Measurements from ENCODE around the gene ANKRD44.
"Not testable (repeated sequence)": the region's sequence is repeated elsewhere in the genome, so short reads cannot be mapped to it uniquely, and the experiment has no call there.

ANKRD44 gene

DNA sequence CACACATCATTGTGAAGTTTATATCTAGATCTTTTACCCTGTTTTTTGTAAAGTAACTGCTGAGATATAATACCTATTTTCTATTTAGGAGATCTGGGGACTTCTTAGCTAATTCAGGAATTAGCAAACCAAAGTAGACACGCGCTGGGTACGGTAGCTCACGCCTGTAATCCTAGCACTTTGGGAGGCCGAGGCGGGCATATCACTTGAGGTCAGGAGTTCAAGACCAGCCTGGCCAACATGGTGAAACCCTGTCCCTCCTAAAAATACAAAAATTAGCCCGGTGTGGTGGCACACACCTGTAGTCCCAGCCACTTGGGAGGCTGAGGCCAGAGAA is 23.0 kb downstream of the ANKRD44 start:
- DNase-seq (ENCODE audit: low read depth in 2 of 2): not testable (repeated sequence)

DNA sequence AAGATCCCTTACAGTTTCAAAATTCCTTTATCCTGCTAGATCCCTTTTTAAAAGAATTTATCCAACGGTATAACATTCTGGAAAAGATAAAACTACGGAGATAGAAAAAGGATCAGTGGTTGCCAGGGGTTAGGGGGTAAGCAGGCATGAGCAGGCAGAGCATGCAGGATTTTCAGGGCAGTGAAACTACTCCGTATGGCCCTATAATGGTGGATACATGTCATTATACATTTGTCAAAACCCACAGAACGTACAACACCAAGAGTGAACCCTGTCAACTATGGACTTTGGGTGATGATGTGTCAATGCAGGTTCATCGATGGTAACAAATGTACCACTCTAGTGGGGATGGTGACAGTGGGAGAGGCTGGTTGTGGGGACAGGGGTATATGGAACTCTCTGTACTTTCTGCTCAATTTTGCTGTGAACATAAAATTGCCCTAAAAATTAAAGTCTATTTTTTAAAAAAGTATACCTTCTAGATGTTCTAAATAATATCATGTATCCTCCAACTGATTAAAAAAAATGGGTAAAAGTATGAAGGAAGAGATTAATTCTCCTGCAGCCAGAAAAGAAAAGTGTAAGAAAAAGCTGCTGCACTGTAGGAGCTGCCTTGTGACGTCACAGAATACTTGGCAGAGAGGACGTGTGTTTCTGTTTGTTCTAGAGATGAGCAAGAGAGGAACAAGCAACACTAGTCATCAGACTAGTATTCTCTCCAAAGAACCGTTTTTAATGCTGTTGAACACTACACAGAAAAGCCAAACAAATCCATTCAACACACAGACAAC is 23.6 kb downstream of the ANKRD44 start:
- no peak for DNase-seq (ENCODE audit: low read depth in 2 of 2)

DNA sequence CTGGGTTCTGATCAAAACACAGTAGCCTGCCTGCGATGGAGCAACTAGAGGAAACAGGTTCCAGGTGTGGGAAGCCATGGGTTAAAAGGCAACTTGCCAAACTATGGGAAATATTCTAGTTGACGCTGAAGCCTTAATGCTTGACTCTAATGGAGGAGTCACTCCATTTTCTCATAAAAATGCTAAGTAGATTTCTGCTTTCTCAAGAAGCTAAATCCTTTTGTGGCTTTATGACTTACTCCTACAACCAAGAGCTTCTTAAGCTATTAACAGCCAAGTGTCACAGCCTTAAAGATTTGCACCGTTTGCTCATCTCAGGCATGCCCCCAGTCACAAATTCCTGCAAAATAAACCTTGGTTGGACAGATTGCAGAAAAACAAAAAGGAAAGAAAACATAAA is 25.2 kb downstream of the ANKRD44 start:
- no peak for DNase-seq (ENCODE audit: low read depth in 2 of 2)

DNA sequence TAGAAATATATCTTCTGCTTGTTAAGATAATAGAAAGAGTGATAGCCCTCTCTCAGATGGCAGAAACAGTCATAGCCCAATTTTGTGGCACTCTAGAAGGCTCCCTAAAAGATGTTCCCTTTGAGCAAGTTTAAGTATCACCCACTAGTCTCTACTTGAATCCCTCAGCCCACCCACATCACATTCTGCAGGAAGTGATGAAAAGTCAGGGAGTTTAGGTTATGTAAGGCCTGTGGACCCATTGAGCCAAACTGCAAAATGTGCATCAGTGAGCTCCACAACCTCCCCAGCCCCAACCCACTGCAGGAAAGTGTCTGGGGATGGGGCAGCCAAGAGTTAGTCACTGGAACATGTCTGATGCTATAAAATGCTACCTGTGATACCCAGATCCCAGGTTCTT is 25.6 kb downstream of the ANKRD44 start:
- DNase-seq (ENCODE audit: low read depth in 2 of 2): no peak

DNA sequence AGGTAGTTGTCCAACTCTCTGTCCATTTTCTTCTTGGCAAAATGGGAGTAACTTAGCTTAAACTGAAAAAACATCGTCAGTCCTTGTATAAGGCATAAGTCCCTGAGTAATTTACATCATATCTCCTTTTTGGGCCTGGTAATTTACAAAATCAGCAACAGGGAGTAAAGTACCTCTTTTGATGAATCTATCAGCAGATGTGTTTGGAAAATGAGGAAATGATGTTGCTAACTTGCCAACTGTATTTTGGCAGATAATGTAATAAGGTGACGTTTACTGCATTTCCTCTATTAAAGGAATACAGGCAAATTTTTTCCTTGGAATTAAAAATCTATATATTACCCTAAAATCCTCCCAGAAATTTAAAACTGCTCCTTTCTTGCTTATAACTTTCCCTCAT is 29.2 kb downstream of the ANKRD44 start:
- DNase-seq (ENCODE audit: low read depth in 2 of 2): no peak

DNA sequence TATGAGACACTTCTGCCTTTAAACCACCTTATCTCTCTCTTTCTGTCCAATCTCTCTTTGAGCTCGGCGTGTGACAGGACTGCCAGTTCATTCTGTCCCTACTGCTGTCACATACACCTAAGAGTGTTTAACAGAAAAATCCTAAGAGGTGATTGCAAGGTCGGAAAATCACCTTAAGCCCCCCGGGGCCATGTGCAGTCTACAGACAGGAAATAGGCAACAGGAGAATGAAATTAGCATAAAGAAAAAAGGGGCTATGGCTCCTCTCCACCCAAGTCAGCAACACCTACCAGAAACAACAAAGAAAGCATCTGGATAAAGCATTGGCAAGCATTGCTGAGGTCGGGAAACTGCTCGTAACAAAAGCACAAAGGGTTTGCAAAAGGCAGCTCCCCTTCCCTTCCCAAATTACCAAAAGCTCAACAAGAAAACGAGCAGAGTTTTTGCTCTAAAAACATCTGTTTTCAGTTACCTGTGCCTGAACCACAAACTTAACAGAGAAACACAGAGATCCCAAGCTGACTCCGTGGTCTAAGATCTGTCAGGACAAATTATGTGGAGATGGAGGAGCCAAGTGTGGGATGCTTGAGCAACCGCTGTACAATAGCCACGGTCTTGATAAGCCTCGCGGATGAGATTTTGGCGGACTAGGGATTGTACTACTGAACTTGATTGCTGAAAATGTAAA is 30.4 kb downstream of the ANKRD44 start:
- DNase-seq (ENCODE audit: low read depth in 2 of 2): no peak

DNA sequence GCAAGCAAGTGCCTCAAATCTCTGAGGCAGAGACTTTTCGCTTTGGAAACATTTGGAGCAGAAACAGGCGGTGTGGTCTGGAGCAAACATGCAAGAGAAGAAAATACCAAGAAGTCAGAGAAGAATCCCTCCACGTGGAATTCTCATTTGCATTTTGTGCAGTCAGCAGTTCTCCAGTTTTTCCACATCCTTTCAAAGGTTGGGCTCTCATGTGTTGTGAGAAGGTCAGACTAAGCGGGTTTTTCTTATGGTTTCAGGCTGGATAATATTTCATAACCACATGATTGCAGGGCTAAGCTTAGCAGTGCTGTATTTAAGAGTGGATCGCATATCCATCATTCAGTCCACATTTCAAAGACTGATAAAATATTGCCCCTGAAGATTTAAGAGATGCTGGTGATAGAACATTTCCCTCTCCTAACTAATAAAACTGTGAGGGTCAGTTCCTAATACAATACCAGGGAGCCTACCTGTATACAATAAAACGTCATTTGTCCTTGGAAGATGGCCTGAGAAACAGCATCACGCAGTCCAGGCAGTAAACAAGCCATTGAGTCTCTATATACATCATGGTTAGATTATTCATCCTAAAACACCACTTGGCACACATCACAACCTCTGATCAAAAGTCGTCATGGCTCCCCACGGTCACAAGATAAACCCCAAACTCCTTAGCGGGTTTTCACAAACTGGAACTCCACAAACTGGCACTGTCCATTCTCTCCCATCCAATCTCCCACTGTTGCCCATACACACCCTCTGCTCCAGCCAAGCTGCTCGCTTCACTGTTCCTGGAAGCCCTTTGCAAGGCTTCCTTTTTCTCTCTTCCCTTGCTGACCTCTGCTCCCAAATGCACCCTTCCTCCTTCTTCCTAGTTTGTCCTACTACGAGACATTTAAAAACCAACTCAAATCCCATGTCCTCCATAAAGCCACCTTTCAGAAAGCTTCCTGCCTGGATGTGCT is 31.5 kb downstream of the ANKRD44 start:
- no peak for DNase-seq (ENCODE audit: low read depth in 2 of 2)

DNA sequence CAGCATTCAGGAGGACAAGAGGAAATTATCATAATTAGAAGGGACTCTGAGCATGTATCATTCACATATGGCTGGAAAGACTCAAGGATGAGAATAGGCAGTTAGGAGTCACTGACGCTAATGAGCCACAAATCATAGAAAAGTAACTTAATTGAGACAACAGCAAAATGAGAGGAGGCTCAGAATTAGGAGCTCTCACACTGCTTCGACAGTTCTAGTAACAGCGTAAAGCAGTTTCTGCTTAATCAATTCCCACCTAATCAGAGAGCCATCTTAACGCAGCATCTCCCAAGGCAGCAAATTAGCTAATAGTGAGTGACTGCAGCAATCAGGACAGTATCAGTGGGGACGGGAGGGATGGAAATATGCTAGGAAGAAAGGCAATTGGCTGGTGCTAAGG is 32.8 kb downstream of the ANKRD44 start:
- no peak for DNase-seq (ENCODE audit: low read depth in 2 of 2)

DNA sequence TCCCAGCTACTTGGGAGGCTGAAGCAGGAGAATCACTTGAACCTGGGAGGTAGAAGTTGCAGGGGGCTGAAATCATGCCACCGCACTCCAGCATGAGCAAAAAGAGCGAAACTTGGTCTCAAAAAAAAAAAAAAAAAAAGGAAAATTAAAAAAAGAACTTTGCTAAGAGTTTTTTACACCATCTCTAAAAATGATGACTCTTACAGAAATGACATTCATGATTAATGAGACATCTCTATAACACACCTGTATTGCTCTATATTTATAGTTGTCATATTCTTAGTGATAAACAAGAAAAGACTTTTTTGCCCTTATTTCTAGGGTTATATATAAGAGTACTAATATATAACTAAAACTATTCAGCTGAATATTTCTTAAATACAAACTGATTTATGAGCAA is 34.4 kb downstream of the ANKRD44 start:
- DNase-seq (ENCODE audit: low read depth in 2 of 2): no peak

DNA sequence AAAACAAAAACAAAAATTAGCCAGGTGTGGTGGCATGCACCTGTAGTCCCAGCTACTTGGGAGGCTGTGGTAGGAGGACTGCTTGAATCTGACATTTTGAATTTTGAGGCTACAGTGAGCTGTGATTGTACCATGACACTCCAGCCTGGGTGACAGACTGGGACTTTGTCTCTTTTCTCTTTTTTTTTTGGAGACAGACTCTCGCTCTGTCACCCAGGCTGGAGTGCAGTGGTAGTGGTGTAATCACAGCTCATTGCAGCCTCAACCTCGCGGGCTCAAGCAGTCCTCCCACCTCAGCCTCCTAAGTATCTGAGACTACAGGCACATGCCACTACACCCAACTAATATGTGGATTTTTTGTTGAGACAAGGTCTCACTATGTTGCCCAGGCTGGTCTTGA is 35.6 kb downstream of the ANKRD44 start:
- DNase-seq (ENCODE audit: low read depth in 2 of 2): no peak

DNA sequence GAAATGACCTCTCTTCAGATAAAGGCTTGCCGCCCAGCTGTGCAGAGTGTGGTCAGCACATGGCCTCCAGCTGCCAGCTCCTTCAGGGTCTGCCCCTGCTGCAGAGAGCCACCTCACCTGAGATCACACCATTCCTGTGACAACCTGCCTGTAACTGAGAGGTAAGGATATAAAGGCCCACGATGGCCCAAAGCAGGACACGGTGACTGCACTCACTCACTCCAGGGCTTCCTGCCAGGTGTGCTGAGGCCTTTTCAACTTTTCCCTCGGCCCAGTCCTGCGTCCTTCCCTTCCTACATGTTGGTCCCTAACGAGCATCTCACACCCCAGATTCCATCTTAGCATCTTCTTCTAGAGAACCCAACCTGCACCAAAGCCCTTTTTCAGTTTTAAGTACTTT is 36.2 kb downstream of the ANKRD44 start:
- no peak for DNase-seq (ENCODE audit: low read depth in 2 of 2)

DNA sequence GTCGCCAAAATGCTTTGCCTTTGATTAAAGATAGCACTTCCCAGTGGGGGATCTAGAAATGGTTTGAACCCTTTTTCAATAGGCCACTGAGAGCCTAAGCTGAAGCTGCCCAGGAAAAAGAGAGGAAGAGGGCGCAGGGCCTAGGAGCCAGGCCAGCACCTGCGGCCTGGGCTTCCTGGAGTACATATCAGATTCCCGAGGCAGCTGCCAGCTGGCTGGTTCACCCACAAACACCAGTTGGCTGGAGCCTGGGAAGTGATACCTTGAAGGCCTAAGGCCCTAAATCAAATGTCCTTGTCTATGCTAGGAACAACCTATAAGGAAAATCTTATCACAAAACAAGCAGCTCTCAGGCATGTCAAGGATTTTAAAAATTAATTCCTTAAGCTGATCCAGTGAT is 37.1 kb downstream of the ANKRD44 start:
- DNase-seq (ENCODE audit: low read depth in 2 of 2): no peak

DNA sequence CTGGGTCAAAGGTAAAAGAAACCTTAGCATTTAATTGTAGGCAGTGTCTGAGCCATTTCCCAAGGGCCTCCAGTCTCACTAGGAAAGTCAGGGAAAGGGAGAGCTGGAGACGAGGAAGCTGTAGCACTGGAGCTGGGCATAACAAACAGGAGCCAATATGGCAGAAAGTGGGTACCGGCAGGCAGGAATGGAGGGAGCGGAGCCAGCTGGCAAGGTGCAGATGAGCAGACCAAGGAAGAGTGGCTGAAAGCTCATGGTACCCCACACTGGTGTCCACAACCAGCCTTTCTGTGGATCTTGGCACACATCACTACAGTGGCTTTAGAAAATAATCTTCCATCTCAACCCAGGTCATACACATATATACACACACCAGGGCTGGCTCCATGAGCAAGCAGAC is 40.0 kb downstream of the ANKRD44 start:
- no peak for DNase-seq (ENCODE audit: low read depth in 2 of 2)

DNA sequence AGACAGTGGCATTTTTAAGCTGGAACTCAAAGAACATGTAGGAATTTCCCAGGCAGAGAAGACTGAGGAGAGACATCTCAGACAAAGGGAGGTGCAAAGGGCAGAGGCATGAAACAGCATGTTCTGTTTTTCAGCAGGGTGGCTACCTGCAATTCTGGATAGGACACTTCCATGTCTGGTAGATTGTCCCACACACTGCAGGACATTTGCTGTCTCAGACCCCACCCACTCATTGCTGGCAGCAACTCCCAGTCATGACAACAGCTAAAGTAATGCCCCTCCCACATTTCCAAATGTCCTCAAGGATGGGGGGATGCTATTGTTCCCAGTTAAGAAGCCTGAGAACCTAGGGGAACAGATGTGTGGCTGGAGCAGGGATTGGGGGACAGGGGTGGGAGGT is 40.8 kb downstream of the ANKRD44 start:
- DNase-seq (ENCODE audit: low read depth in 2 of 2): no peak

DNA sequence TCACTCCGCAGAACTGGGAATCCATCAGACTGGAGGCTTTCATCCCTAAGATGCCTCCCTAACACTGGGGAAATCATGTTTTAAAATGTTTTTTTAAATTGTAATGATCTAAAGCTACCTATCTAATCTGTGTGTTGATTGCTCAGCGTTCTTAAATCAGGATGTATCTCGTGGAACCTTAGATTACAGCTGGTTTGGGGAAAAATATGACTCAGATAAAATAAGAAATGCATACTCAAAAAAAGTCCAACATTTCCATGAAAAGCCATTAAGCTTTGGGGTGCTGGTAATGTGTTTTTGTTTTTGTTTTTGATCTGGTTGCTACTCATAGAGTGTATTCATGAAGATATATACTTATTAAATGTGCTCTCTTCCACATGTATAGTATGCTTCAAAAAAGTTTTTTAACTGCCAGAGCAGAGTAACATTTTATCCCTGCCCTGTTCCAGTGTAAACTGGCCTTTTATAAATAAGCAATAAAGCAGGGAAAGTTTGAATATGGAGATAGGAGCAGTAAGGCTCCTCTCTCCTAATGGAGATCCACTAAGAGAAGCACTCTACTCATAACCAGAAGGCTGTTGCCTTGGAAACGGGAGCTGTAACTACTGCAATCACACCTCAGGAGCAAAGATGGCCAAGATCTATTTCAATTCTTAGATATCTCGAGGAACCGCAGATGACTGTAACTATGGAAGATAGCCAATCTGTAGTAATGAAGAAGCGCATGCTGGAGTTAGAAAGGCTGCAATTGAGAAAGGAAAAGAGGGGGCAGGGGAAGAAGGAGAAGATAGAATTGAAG is 41.6 kb downstream of the ANKRD44 start:
- DNase-seq (ENCODE audit: low read depth in 2 of 2): no peak

DNA sequence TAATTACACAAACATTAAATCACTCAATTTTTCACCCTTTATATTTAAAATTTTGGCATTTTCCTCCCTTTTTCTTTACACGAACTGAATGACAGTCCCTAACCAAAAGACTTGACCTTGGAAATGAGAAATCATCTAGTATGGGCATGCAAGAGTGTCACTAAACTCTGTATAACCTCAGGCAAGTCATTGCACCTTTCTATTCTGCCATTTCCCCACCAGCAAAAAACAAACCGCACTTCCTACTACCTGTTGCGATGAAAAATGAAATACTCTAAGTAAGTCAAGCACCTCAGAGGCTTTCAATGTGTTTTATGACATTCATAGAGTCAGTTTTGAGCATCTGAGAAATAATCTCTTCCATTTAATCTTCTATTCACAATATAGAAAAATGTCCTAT is 44.1 kb downstream of the ANKRD44 start:
- no peak for DNase-seq (ENCODE audit: low read depth in 2 of 2)

DNA sequence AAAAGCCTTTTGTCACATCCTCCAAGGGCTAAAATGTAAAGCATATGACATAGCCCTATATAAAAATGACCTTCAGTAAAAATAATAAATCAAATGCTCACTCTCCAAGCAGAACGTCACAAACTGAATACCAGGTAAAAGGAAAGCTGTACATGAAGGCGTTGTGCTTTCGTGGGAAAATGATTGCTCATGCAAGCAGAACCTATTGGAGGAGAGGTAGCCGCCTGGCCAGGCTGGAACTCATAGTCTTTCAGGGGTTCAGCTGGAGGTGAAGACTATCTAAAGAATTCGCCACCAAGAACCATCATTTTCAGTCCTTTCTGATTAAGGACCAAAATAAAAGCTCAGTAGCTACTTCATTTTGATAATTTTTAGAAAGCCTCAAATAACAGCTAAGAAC is 44.7 kb downstream of the ANKRD44 start:
- DNase-seq (ENCODE audit: low read depth in 2 of 2): no peak

DNA sequence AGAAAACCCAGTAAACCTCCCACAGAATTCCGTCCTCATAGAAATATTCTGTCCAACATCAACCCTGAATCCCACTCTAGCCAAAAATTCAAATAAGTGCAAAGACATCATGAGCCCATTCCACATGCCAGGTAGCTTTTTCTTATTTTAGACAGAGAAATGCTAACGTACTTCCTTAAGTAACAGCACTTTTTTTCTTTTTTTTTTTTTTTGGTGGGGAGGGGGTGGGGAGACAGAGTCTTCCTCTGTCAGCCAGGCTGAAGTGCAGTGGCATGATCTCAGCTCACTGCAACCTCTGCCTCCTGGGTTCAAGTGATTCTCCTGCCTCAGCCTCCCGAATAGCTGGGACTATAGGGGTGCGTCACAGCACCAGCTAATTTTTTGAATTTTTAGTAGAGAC is 45.5 kb downstream of the ANKRD44 start:
- DNase-seq (ENCODE audit: low read depth in 2 of 2): no peak

DNA sequence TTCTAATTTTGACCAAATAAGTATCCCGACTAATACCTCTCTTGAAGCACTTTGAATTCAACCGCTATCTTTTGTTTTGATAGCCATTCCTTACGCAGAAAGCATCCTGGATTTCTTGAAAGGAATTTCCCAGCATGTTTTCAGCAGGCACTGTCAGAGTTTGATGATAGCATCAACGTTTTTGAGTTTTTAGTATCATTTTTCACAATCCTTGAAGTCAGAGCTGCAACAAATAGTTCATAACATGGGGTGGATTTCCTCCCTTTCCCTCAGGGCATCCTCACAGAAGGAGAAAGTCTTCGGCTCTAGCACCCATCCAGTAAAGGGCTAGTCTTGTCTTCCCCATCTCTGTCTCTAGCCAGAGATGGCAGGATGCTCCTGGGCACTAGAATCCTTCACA is 46.2 kb downstream of the ANKRD44 start:
- no peak for DNase-seq (ENCODE audit: low read depth in 2 of 2)

DNA sequence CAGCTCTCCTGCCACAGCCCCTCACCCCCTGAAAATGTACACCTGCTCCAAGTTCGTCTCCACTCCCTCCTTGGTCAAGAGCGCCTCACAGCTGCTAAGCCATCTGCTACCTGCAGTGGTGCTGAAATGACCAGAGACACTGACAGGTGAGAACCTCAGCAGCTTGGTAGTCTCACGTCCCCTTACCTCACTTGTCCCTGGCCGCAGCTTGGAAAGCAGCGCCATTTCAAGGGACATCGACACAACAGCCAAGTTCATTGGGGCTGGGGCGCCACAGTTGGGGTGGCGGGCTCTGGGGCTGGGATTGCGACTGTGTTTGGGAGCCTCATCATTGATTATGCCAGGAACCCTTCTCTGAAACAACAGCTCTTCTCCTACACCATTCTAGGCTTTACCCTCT is 47.5 kb downstream of the ANKRD44 start:
- no peak for DNase-seq (ENCODE audit: low read depth in 2 of 2)

DNA sequence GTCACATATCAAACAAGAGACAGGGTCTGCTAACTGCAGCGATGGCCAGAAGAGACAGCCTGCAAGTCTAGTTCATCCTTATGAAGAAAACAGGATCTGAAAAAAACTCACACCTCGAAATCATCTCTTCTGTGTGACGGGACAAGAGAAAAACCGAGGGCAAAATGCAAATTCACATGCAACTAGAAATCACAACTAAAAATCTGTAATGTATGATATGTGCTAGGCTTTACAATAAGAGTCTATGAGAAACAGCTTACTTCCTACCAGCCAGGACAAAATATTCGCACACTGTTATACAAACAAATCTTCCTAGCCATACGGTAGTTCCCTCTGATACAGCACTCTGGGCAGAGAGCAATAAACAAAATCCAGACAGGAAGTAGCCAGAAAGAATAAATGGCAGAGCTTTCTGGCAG is 48.8 kb downstream of the ANKRD44 start:
- DNase-seq (ENCODE audit: low read depth in 2 of 2): no peak
